ENCODE data around the gene HOOK2. TPM values are rescaled to one million over a fixed set of nuclear protein-coding genes. Genes with fewer than 3 reads are reported as not detected.
A peak's percentile ranks its signal among the peaks of the same experiment; 100 is the strongest.

HOOK2 gene
- total RNA-seq, 1 donor from 2014 or later = 25.9 TPM

- Mint-ChIP-seq H3K4me3 (ENCODE audit: unreplicated experiment) (peak overlapping the region; percentile 99), H3K4me1 (ENCODE audit: low read depth, unreplicated experiment) (peaks cover 15% of the 10 kb centered on the region), H3K36me3 (ENCODE audit: low read depth, unreplicated experiment) (peaks cover 9% of the 10 kb centered on the region), H3K27ac (ENCODE audit: unreplicated experiment) (peak overlapping the region; percentile 97), H3K9me3 (ENCODE audit: unreplicated experiment) (no peaks in the 10 kb centered on the region), H3K27me3 (ENCODE audit: low read depth, unreplicated experiment) (no peaks in the 10 kb centered on the region)
- H3K79me2 ChIP-seq (ENCODE audit: insufficient read depth, low read length) = peaks cover 58% of the 10 kb centered on the region
- H2AFZ ChIP-seq (ENCODE audit: low read depth, low read length) = peak overlapping the region; percentile 52
- peak overlapping the region; percentile 95 for H3K4me2 ChIP-seq (ENCODE audit: low read length)
- no peaks in the 10 kb centered on the region for H3K27me3 ChIP-seq (ENCODE audit: insufficient read depth, low read length)
- H4K20me1 ChIP-seq (ENCODE audit: insufficient read depth, low read length) = peaks cover 30% of the 10 kb centered on the region
- H3K4me3 ChIP-seq (ENCODE audit: insufficient read depth, low read depth, low read length) = peak overlapping the region; percentile 92
- peak overlapping the region; percentile 89 for H3K9ac ChIP-seq (ENCODE audit: low read length)
- FAIRE-seq (no peak), DNase-seq (ENCODE audit: low read depth) (no peak)
- peaks cover 9% of the 10 kb centered on the region for H3K36me3 ChIP-seq (ENCODE audit: insufficient read depth, low read length)
- H3K9me3 ChIP-seq (ENCODE audit: insufficient read depth, low read depth, low read length) = no peaks in the 10 kb centered on the region
- TF ChIP-seq CTCF (IDR thresholded peaks at IDR 0.05; ENCODE audit: insufficient read depth, low read depth, low read length) (no peak), EZH2 (IDR thresholded peaks at IDR 0.05; ENCODE audit: insufficient read depth, low read length) (no peak)
- H3K4me1 ChIP-seq (ENCODE audit: insufficient read depth, low read length) = peaks cover 17% of the 10 kb centered on the region
- peak overlapping the region; percentile 86 for H3K27ac ChIP-seq (ENCODE audit: low read depth, low read length)
Measured at GRCh38 chr19:12723381-12723640, 52.0 kb downstream of the HOOK2 start.

GRCh38 chr19:12722566-12723380, 52.6 kb downstream of the HOOK2 start:
- peak overlapping the region; percentile 86 for H3K27ac ChIP-seq (ENCODE audit: low read depth, low read length)
- H2AFZ ChIP-seq (ENCODE audit: low read depth, low read length) = peak overlapping the region; percentile 87
- H3K9me3 ChIP-seq (ENCODE audit: insufficient read depth, low read depth, low read length) = no peaks in the 10 kb centered on the region
- H3K36me3 Mint-ChIP-seq (ENCODE audit: low read depth, unreplicated experiment) = peaks cover 9% of the 10 kb centered on the region
- peak overlapping the region; percentile 95 for H3K4me2 ChIP-seq (ENCODE audit: low read length)
- H3K27me3 Mint-ChIP-seq (ENCODE audit: low read depth, unreplicated experiment) = no peaks in the 10 kb centered on the region
- DNase-seq (ENCODE audit: low read depth) (peak; percentile 99), FAIRE-seq (peak; percentile 75)
- peak overlapping the region; percentile 92 for H3K4me3 ChIP-seq (ENCODE audit: insufficient read depth, low read depth, low read length)
- H3K79me2 ChIP-seq (ENCODE audit: insufficient read depth, low read length) = peaks cover 64% of the 10 kb centered on the region
- H4K20me1 ChIP-seq (ENCODE audit: insufficient read depth, low read length) = peaks cover 33% of the 10 kb centered on the region
- H3K4me3 Mint-ChIP-seq (ENCODE audit: unreplicated experiment) = peak overlapping the region; percentile 99
- H3K4me1 Mint-ChIP-seq (ENCODE audit: low read depth, unreplicated experiment) = peaks cover 15% of the 10 kb centered on the region
- H3K4me1 ChIP-seq (ENCODE audit: insufficient read depth, low read length) = peaks cover 17% of the 10 kb centered on the region
- TF ChIP-seq EZH2 (IDR thresholded peaks at IDR 0.05; ENCODE audit: insufficient read depth, low read length) (no peak), CTCF (IDR thresholded peaks at IDR 0.05; ENCODE audit: insufficient read depth, low read depth, low read length) (no peak)
- peaks cover 9% of the 10 kb centered on the region for H3K36me3 ChIP-seq (ENCODE audit: insufficient read depth, low read length)
- no peaks in the 10 kb centered on the region for H3K9me3 Mint-ChIP-seq (ENCODE audit: unreplicated experiment)
- peak overlapping the region; percentile 89 for H3K9ac ChIP-seq (ENCODE audit: low read length)
- no peaks in the 10 kb centered on the region for H3K27me3 ChIP-seq (ENCODE audit: insufficient read depth, low read length)
- H3K27ac Mint-ChIP-seq (ENCODE audit: unreplicated experiment) = peak overlapping the region; percentile 97

Measured in astrocyte (in vitro differentiated cells and primary cell).